IMR-90 (cell line): ENCODE data around the gene STX17. TPM values are rescaled to one million over a fixed set of nuclear protein-coding genes. Genes with fewer than 3 reads are reported as not detected.

Source experiments
- ATAC-seq: fragments of 200-7000 bp; cut with Tn5 transposase; 2 replicates; pipeline ENCODE4 v1.9.1; 2020; ENCODE audit warnings: low read depth, mild to moderate bottlenecking, moderate library complexity
- BruUV-seq: library from RNA; stranded (reverse); fragments of 400-500 nt; replicated peaks from 2 replicates; lab custom pipeline; 2021; lab: Mats Ljungman, UMichigan
- CTCF ChIA-PET: fragments of 300-600 bp; formaldehyde crosslinking; extraction: SDS; loops from one replicate; lab custom pipeline; 2021; ENCODE audit warnings: antibody characterized with exemption; lab: Yijun Ruan, JAX
- POLR2A ChIA-PET: fragments of 300-600 bp; sonication (Branson Sonifier 250); formaldehyde crosslinking; loops from one replicate; lab custom pipeline; 2022; ENCODE audit warnings: antibody characterized with exemption; ENCODE audit not compliant: unreplicated experiment; lab: Charles Lee
- DNase-seq: peaks from one replicate; pipeline ENCODE4 v3.0.0; 2013
- H2AFZ ChIP-seq: replicated peaks from 2 replicates; pipeline ENCODE3; 2013; ENCODE audit warnings: low read length, mild to moderate bottlenecking; ENCODE audit not compliant: poor library complexity
- H2AK5ac ChIP-seq: 2 replicates; pipeline ENCODE4 v1.6.1; 2013; ENCODE audit warnings: low read depth, low read length, inconsistent platforms
- H2AK9ac ChIP-seq: replicated peaks from 2 replicates; pipeline ENCODE3; 2013; ENCODE audit warnings: mild to moderate bottlenecking, low read depth, low read length, moderate library complexity; ENCODE audit not compliant: poor library complexity
- H2BK120ac ChIP-seq: 2 replicates; pipeline ENCODE4 v1.6.1; 2013; ENCODE audit warnings: low read depth, low read length, inconsistent platforms
- H2BK15ac ChIP-seq: 3 replicates; pipeline ENCODE4 v1.6.1; 2013; ENCODE audit warnings: low read depth, low read length, inconsistent platforms
- H2BK20ac ChIP-seq: 2 replicates; pipeline ENCODE4 v1.6.1; 2013; ENCODE audit warnings: low read depth, mild to moderate bottlenecking, inconsistent platforms, low read length, moderate library complexity
- H2BK5ac ChIP-seq: 2 replicates; pipeline ENCODE4 v1.6.1; 2013; ENCODE audit warnings: mild to moderate bottlenecking, low read depth, low read length, inconsistent platforms; ENCODE audit not compliant: poor library complexity, severe bottlenecking
- H3K14ac ChIP-seq: replicated peaks from 2 replicates; pipeline ENCODE4 v1.6.1; 2013; ENCODE audit warnings: low read depth, low read length, inconsistent platforms
- H3K18ac ChIP-seq: 2 replicates; pipeline ENCODE4 v1.6.1; 2013; ENCODE audit warnings: low read depth, low read length, control low read depth
- H3K23ac ChIP-seq: 2 replicates; pipeline ENCODE4 v1.6.1; 2013; ENCODE audit warnings: low read depth, low read length, inconsistent platforms
- H3K27ac ChIP-seq: 2 replicates; pipeline ENCODE4 v1.5.1; 2013; ENCODE audit warnings: mild to moderate bottlenecking, control low read depth, low read length; ENCODE audit not compliant: insufficient read depth
- H3K27me3 ChIP-seq: 2 replicates; pipeline ENCODE4 v1.6.1; 2013; ENCODE audit warnings: low read length; ENCODE audit not compliant: control insufficient read depth, insufficient read depth
- H3K36me3 ChIP-seq: 2 replicates; pipeline ENCODE4 v1.6.1; 2013; ENCODE audit warnings: low read length, mixed read lengths; ENCODE audit not compliant: control insufficient read depth, insufficient read depth
- H3K4ac ChIP-seq: 2 replicates; pipeline ENCODE4 v1.6.1; 2013; ENCODE audit warnings: low read depth, low read length, inconsistent platforms
- H3K4me1 ChIP-seq: 2 replicates; pipeline ENCODE4 v1.6.1; 2013; ENCODE audit warnings: low read length, mixed read lengths; ENCODE audit not compliant: control insufficient read depth, insufficient read depth
- H3K4me2 ChIP-seq: 2 replicates; pipeline ENCODE4 v1.6.1; 2013; ENCODE audit warnings: low read depth, mild to moderate bottlenecking, control low read depth, low read length, moderate library complexity
- H3K4me3 ChIP-seq: 2 replicates; pipeline ENCODE4 v1.5.1; 2013; ENCODE audit warnings: low read depth, mild to moderate bottlenecking, control low read depth, low read length, moderate library complexity; ENCODE audit not compliant: insufficient read depth
- H3K56ac ChIP-seq: 2 replicates; pipeline ENCODE4 v1.6.1; 2013; ENCODE audit warnings: low read length, inconsistent platforms; ENCODE audit not compliant: insufficient read depth; ENCODE audit errors: extremely low read depth
- H3K79me1 ChIP-seq, 2 experiments: 2 replicates each; pipeline ENCODE4 v1.6.1; 2013; ENCODE audit warnings: low read length in 2 of 2, inconsistent platforms in 1 of 2, low read depth in 1 of 2
- H3K9ac ChIP-seq: 2 replicates; pipeline ENCODE4 v1.6.1; 2013; ENCODE audit warnings: low read depth, low read length, control low read depth
- H3K9me1 ChIP-seq: 2 replicates; pipeline ENCODE4 v1.6.1; 2013; ENCODE audit warnings: low read length, inconsistent platforms; ENCODE audit not compliant: insufficient read depth
- H3K9me3 ChIP-seq: 2 replicates; pipeline ENCODE4 v1.6.1; 2013; ENCODE audit warnings: low read length; ENCODE audit not compliant: control insufficient read depth, insufficient read depth
- H4K20me1 ChIP-seq: 2 replicates; pipeline ENCODE4 v1.6.1; 2013; ENCODE audit warnings: low read length, inconsistent platforms; ENCODE audit not compliant: insufficient read depth
- H4K5ac ChIP-seq: 2 replicates; pipeline ENCODE4 v1.6.1; 2013; ENCODE audit warnings: mild to moderate bottlenecking, low read depth, low read length, control low read depth
- H4K8ac ChIP-seq, 2 experiments: 2 replicates each; pipeline ENCODE4 v1.6.1; 2013; ENCODE audit warnings: low read depth in 2 of 2, low read length in 2 of 2, control low read depth in 1 of 2, inconsistent platforms in 1 of 2
- H4K91ac ChIP-seq: 2 replicates; pipeline ENCODE4 v1.6.1; 2013; ENCODE audit warnings: low read depth, low read length, inconsistent platforms; ENCODE audit not compliant: insufficient read depth
- CHD1 ChIP-seq: IDR thresholded peaks from 2 replicates; pipeline ENCODE4 v1.6.1; 2012; ENCODE audit warnings: low read depth, low read length, improper control_type of control experiment
- ELK1 ChIP-seq: fragments of 150-350 bp; IDR thresholded peaks from 2 replicates; pipeline ENCODE4 v1.6.1; 2016; ENCODE audit warnings: low read depth, mild to moderate bottlenecking, low read length, moderate library complexity, borderline replicate concordance
- FOS ChIP-seq: fragments of 150-350 bp; IDR thresholded peaks from 2 replicates; pipeline ENCODE4 v1.6.1; 2016; ENCODE audit warnings: low read depth, low read length
- MAFK ChIP-seq: IDR thresholded peaks from 2 replicates; pipeline ENCODE4 v1.6.1; 2012; ENCODE audit warnings: low read depth, low read length, improper control_type of control experiment
- MAZ ChIP-seq: IDR thresholded peaks from 2 replicates; pipeline ENCODE4 v1.6.1; 2012; ENCODE audit warnings: low read depth, mild to moderate bottlenecking, low read length, improper control_type of control experiment, moderate library complexity, borderline replicate concordance
- RAD21 ChIP-seq: IDR thresholded peaks from 2 replicates; pipeline ENCODE4 v1.6.1; 2012; ENCODE audit warnings: low read length, improper control_type of control experiment
- RCOR1 ChIP-seq: IDR thresholded peaks from 2 replicates; pipeline ENCODE4 v1.6.1; 2012; ENCODE audit warnings: mild to moderate bottlenecking, low read length, improper control_type of control experiment; ENCODE audit not compliant: insufficient replicate concordance
- SMC3 ChIP-seq: fragments of 150-350 bp; IDR thresholded peaks from 2 replicates; pipeline ENCODE4 v1.6.1; 2016; ENCODE audit warnings: low read depth, mild to moderate bottlenecking, antibody characterized with exemption, low read length, moderate library complexity
- WGBS, 2 experiments: methylation state at CpG; one replicate each; pipeline versions ENCODE4 v1.1.5 to v1.1.7; 2013; ENCODE audit warnings: missing lambda C conversion rate in 2 of 2; ENCODE audit not compliant: insufficient read length in 1 of 2; ENCODE audit errors: extremely low coverage in 2 of 2; 5-methylcytosine and 5-hydroxymethylcytosine counted together
- dilution Hi-C: fragments of 300-500 bp; cut with HindIII; formaldehyde crosslinking; loops from one replicate; pipeline ENCODE4 v1.14.3; 2018; ENCODE audit warnings: low sequenced_read_pairs; ENCODE audit not compliant: unreplicated experiment
- in situ Hi-C: fragments of 300-500 bp; cut with MboI; formaldehyde crosslinking; loops from 3 replicates; pipeline ENCODE4 v1.14.3; 2019; ENCODE audit warnings: low sequenced_read_pairs, inconsistent platforms, mixed read lengths
- intact Hi-C: fragments of 100-400 bp; cut with micrococcal nuclease; formaldehyde crosslinking; loops from 2 replicates; pipeline ENCODE4 v1.10.0; 2022
- polyA plus RNA-seq, 3 experiments: library from polyadenylated mRNA; depleted of rRNA; stranded (reverse); fragments of >200 nt; gene quantifications; 2 replicates each; pipeline ENCODE4 v1.2.3, GENCODE V29; 2012; ENCODE audit warnings: low replicate concordance in 1 of 3
- total RNA-seq: library from RNA; depleted of rRNA; stranded (reverse); fragments of >200 nt; gene quantifications from 2 replicates; pipeline ENCODE4 v1.2.3, GENCODE V29; 2012

STX17 gene
- total and polyA plus RNA-seq, 2 of the 4 experiments (the other 2 are of a cell fraction), result 6.2 to 11.7 TPM

- DNase-seq (no peak), ATAC-seq (no peak)
- no peak overlapping the region for H2BK5ac ChIP-seq
- H2BK15ac ChIP-seq, result no peak overlapping the region
- H3K36me3 ChIP-seq, result 0 out of 2 replicates have a peak, but pooled peaks cover 3% of the 10 kb centered on the region
- no peak for TF ChIP-seq MAFK
- no peak for TF ChIP-seq SMC3
- TF ChIP-seq CHD1, result no peak
- no peak for TF ChIP-seq RCOR1
- TF ChIP-seq RAD21, result no peak
- TF ChIP-seq MAZ, result no peak
- TF ChIP-seq ELK1, result no peak
- no peak for TF ChIP-seq FOS
- dilution Hi-C loops (no loop called here), intact Hi-C loops (no loop called here), in situ Hi-C loops (no loop called here)
- H2BK120ac ChIP-seq, result no peak overlapping the region
- no TSS peak for BruUV-seq
- H4K8ac ChIP-seq, result no peak overlapping the region
- H3K9ac ChIP-seq, result no peak overlapping the region
- no peak overlapping the region for H3K23ac ChIP-seq
- no peak overlapping the region for H3K56ac ChIP-seq
- H2BK20ac ChIP-seq, result no peak overlapping the region
- no peak overlapping the region for H3K4me2 ChIP-seq
- H4K5ac ChIP-seq, result no peak overlapping the region
- H4K91ac ChIP-seq, result no peak overlapping the region
- no peak overlapping the region for H3K4me3 ChIP-seq
- no peaks in the 10 kb centered on the region; the same call in 1 of the 2 replicates for H3K9me1 ChIP-seq
- no peak overlapping the region for H2AFZ ChIP-seq
- no peaks in the 10 kb centered on the region for H3K27me3 ChIP-seq
- no peak overlapping the region for H3K18ac ChIP-seq
- no peak overlapping the region for H3K4ac ChIP-seq
- H2AK9ac ChIP-seq, result no peak overlapping the region
- H3K4me1 ChIP-seq, result no peaks in the 10 kb centered on the region
- no peaks in the 10 kb centered on the region for H3K9me3 ChIP-seq
- no peaks in the 10 kb centered on the region for H3K79me1 ChIP-seq
- no peaks in the 10 kb centered on the region for H4K20me1 ChIP-seq
- no peak overlapping the region for H3K27ac ChIP-seq
- ChIA-PET CTCF (interaction anchor here (0.6 to 0.9 kb wide), 2 partner anchors 14 to 22 kb away, joined by 3 to 8 read pairs; no protein-coding TSS in a partner anchor), POLR2A (no interaction called here)
- WGBS, 2 experiments, result no CpG with 5 or more reads among the region's 1 CpG
- H2AK5ac ChIP-seq, result no peak overlapping the region
- H3K14ac ChIP-seq, result no peak overlapping the region
Measured at GRCh38 chr9:99978221-99978620, 71.8 kb downstream of the STX17 start.
